Skeletal muscle cell (primary cell): ENCODE results near the gene ITGA7.
A peak's percentile ranks its signal among the peaks of the same experiment; 100 is the strongest.

Experiments
- DNase-seq: peaks from one replicate; pipeline ENCODE4 v3.0.0-alpha.2; 2010; ENCODE audit warnings: low read depth
- H3K4me3 ChIP-seq: 2 replicates; pipeline ENCODE4 v1.5.1; 2011; ENCODE audit warnings: low read depth, mild to moderate bottlenecking, control low read depth, low read length, moderate library complexity

The ITGA7 gene

DNA sequence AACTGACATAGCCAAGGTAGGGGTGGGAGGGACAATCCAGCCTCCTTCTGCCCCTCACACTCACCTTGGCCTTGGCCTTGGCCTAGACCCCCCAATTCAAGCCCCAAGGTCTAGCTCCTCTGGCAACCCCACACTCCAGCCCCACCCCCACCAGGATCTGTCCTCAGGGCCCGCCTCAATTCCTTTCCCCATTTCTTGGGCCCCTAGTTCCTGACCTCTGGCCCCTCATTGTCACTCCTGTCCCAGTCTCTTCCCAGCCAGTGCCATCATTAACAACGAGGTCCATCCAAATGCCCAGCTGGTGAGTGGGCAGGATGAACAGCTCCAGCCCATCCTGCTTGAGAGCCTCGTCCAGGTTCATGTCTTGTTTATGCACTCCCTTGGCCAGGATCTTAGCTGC is 28.4 kb upstream of the ITGA7 start:
- DNase-seq: no peak
- no peak overlapping the region for H3K4me3 ChIP-seq

DNA sequence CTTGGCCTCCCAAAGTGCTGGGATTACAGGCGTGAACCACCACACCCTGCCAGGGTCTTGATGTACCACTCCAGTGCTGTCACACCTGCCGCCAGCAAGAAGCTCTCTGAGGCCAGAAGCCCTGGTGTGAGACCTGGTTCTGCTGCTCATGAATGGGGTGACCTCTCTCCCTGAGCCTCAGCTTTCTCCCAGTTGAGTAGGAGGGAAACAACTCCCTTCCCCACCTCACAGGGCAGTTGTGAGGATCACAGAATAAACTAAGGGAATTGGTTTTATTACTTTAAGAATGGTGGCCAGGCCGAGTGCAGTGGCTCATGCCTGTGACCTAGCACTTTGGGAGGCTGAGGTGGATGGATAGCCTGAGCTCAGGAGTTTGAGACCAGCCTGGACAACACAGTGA is 26.9 kb upstream of the ITGA7 start:
- no peak overlapping the region for H3K4me3 ChIP-seq
- DNase-seq: no peak

DNA sequence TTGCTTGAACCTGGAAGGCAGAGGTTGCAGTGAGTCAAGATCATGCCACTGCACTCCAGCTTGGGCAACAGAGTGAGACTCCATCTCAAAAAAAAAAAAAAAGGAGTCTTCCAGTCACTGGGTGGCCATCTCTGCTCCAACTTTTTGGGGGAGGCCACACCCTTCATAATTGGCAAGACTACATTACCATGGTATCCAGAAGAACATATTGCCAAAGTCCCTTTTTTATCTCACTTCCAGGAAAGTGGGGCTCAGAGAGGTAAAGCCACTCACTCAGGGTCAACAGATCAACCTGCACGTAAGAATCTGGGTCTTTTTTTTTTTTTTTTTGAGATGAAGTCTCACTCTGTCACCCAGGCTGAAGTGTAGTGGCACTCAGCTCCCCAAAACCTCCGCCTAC is 26.2 kb upstream of the ITGA7 start:
- H3K4me3 ChIP-seq: no peak overlapping the region
- no peak for DNase-seq

DNA sequence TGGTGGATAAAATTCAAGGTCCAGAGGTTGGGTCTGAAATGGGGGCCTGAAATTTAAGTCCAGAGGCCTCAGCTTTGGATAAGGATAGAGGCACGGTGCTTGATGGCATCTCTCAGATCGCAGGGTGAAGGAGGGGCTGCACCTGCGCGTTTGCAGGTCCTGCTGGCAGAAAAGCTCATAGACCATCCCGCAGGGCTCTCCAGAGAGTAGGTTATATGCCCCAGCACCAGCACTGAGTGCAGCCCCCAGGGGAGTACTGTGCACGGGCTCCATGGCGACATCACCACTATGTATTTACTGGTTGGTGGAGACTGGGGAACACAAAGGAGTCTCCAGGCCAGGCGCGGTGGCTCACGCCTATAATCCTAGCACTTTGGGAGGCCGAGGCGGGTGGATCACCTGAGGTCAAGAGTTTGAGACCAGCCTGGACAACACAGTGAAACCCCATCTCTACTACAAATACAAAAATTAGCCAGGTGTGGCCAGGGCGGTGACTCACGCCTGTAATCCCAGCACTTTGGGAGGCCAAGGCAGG is 25.4 kb upstream of the ITGA7 start:
- no peak for DNase-seq
- no peak overlapping the region for H3K4me3 ChIP-seq

DNA sequence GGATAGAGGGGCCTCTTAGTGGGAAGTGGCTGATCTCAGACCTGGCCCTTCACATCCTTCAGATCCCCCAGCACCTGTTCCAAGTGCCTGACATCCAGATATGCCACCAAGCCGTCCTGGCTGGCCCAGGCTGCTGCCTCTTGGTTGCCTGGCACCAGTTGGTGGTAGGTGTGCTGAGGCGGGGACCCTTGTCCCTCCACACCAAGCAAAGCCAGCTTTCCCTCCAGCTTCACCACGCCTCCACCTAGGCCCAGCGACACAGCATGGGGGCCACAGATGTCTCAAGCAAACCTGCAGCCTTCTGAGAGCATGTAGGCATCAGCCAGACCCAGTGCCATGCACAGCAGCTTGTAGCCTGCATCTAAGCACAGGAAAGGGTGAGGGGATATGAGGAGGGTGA is 24.6 kb upstream of the ITGA7 start:
- H3K4me3 ChIP-seq: no peak overlapping the region
- no peak for DNase-seq

DNA sequence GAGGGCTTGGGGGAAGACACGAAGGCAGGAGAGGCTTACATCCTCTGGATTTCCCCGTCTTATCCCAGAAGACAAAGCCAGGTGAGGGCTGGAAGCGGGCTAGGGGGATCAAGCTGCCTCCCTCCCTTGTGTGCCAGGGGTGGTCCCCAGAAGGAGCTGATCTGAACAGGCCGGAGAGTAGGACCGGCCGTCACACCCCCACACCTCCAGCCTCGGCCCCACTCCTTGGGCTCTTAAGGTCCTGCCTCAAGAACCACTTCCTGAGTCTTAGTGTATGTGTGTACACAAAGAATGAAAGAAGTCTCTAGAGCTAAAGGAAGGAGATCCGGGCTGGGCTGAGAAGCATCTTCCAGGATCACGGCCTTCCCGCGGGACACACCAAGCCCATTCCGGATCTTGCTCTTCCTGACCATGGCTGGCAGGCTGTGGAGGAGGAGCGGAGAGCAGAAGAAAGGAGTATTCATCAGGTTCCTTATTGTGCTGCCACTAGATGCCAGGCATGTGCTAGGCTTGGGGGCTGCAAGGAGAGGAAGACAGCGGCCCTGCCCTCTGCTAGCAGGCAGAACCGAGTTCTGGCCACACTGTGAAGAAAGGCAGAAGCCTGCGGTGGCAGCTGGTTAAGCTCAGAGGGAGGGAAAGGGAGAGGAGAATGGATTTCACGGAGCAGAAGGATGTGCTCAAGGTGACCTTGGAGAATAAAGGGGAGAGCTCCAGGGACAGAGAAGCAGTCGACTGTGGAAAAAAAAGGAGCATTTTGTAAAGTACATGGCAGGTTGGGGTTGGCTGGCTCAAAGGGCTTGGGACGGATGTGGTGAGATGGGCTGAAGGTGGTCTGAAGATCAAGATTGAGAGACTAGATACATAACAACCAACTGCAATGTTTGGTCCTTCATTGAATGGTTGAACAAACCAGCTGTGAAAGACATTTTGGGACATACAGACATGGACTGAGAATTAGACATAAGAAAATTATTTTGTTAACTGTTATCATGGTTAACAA is 22.4 kb upstream of the ITGA7 start:
- peak overlapping the region; percentile 90 for H3K4me3 ChIP-seq
- no peak for DNase-seq

DNA sequence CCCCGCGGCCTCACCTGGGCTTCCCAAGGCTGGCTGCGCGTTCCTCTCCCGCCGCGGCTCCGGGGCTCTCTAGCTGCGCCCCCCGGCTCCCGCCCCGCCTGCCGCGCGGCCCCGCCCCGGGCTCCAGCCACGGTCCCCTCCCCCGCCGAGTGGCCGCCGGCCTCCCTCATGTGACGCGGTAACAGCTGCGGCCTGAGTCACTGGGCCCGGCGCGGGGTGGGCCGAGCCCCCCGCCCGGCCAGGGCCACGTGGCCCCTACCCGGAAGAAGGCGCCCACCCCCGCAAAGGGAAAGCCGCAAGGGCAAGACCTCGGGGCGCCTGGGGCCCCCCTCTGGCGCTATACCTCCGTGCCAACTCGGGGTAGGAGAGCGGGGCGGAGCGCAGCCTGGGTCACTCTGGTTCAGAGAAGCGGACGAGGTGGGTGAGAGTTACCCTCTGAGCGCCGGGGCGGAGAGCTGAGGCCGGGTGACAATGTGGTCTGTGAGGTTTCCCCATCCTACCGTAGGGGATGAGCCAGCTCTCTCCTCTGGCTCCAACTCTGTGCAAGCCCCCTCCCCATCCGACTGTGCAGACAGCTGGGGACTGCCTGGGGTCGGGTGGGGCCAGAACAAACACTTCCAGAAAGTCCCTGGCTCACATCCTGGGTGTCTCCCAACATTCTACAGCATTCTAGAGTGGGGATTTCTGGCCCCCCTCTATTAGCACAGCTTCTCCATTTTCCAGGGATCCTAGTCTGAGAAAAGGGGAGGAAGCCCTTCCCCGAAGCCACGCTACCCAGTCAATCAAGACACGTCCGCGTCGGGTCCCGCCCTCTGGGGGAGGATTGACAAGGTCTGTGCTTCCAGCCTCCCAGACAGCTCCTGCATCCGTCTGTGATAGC is 21.5 kb upstream of the ITGA7 start, which contains the start of gene CD63:
TSS of gene CD63 (minus strand) at position 71 of the 880 bp plus-strand sequence. CDS start 668 bp downstream, outside the sequence.
- peak within 1 kb of the TSS; percentile 90 for H3K4me3 ChIP-seq
- peak; percentile 88 for DNase-seq

DNA sequence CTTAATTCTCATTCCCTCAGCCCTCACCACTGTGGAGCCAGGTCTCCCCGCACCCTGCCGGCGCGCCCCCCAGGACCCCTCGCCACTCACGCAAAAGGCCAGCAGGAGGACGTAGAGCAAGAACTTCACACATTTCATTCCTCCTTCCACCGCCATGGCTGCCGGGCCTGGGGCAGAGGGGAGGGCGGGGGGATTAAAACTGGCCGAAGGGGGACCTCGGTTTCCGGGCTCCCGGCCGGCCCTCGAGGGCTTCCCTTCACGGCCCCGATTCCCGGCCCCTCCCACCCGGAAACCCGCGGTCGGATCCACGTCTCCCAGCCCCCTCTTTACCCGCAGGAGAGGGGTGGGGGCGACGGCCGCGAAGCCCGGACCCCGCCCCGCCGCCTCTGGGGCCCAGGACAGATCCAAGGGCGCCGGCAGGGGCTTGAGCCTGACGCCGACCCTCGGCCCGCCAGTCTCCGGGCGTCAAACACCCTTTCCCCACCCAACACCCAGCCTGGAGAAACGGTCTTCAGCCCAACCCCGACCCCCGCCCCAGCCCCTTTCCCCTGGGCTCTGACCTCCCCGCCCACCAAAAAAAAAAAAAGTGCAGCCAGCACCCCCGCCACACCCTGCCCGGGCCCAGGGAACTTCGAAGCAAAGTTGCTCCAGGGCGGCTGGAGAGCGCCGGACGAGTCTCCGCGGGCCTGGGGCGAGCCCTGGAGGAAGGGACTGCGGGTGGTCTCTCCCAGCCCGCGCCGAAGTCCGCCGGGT is 20.7 kb upstream of the ITGA7 start:
- H3K4me3 ChIP-seq: peak overlapping the region; percentile 90
- no peak for DNase-seq

DNA sequence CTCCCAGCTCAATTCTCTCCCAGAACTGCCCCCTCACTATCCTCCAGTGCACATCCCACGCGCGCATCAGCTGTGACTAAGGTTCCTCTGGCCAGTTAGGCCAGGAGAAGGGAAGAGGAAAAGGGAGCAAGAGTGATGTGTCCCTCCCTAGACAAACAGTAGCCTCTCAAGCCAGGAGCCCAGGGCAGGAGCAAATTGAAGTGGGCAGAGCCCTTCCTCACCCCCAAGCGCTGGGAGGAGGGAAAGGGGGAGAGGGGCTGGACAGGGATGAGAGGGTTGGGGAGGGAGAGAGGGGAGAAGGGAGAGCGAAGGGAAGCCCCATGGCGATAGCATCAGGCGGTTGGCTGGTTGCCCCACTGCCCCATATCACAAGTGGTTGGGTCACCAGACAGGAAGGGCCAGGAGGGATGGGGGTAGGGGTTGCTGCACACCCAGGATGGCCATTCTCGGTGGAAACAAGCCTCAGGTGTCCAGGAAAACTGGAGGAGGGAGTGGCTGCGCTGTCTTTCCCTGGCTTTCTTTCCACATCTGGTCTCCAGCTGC is 20.0 kb upstream of the ITGA7 start:
- no peak for DNase-seq
- H3K4me3 ChIP-seq: peak overlapping the region; percentile 90

DNA sequence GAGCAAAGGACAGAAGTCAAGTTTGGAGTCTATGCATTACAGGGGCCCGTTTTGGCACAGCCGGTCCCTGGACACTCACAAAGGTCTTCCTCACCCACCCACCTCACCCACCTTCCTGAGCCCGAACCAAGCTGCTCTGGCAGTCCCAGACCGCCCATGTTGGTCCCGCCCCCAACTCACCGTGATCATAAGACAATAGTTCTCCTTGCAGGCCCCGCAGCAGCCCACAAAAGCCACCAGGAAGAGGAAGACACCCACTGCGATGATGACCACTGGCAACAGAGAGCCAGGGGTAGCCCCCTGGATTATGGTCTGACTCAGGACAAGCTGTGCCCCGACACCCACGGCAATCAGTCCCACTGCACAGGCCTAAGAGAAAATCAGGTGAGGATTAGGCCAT is 19.3 kb upstream of the ITGA7 start:
- H3K4me3 ChIP-seq: peak overlapping the region; percentile 90
- DNase-seq: no peak

DNA sequence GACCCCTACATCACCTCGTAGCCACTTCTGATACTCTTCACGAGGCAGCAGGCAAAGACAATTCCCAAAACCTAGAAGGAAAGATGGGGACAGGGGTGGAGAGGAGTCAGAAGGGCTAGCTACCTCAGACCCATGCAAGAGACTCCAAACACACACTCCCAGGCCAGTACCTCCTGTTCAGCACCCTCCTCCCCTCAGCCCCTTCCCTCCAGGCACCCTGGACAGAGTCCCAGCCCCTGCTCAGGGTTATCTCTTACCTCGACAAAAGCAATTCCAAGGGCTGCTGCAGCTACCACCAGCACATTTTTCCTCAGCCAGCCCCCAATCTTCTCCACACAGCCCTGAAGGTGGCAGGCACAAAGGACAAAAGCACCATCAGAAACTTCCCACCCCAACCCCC is 17.9 kb upstream of the ITGA7 start:
- no peak for DNase-seq
- no peak overlapping the region for H3K4me3 ChIP-seq

DNA sequence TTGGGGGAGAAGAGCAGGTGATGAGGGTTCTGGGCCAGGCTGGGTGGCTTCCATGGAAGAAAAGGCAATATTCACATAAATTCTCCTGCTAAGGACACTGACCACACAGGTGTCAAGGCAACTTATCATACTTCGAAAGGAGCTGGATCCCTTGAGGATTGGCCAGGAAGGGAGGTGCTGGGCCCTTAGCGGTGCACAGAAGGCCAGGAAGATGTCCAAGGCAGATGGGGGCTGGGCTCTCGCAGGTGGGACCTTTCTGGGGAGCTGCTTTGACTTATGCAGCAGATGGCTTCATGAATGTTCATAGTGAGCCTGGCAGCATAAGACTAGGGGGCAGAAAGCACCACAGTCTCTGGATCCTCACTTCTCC is 17.2 kb upstream of the ITGA7 start:
- no peak for DNase-seq
- H3K4me3 ChIP-seq: no peak overlapping the region

DNA sequence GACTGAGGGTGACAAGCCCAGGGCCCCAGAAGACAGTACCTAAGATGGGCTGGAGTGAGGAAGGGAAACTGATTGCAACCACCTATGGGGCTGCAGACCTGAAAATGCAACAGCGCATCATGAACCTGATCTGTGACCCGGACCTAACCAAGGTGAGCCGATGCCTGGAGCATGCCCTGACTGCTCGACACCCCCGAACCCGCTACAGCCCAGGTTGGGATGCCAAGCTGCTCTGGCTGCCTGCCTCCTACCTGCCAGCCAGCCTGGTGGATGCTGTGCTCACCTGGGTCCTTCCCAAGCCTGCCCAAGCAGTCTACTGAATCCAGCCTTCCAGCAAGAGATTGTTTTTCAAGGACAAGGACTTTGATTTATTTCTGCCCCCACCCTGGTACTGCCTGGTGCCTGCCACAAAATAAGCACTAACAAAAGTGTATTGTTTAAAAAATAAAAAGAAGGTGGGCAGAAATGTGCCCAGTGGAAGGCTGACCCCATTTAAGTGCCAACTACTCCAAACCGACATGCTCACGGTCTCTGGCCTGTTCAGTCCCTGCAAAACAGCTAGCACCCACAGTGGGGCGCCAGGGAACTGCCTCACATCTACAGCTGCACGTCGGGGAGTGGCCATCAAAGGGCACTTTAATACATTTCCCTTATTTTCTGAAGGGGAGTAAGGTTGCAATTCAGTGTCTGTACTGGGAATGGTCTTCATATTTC is 16.7 kb upstream of the ITGA7 start:
- no peak overlapping the region for H3K4me3 ChIP-seq
- DNase-seq: no peak

DNA sequence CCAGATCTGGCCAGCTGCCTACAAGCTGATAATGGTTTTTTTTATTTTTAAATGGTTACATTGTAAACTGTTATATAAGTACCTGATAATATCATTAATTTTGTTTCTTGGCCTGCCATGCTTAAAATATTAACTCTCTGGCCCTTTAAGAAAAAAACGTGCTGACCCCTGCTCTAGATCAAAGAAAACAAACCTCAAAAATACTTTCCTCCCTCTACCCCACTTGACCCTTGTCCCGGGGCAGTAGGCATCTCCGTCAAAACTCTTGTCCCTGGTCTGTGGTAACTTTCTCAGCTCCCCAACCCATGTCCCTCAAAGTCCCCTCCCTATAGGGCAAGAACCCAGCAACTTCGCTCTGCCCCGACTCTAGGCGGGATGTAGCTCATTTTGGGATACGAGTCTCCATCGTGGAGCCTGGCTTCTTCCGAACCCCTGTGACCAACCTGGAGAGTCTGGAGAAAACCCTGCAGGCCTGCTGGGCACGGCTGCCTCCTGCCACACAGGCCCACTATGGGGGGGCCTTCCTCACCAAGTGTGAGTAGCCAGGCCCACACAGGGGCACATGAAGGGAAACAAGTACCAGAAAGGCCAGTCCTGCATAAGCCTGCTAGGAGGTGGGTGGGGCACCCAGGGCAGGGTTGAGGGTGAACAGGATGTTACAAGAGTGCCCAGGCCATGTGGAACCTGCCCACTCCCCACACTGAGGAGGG is 16.0 kb upstream of the ITGA7 start:
- no peak for DNase-seq
- no peak overlapping the region for H3K4me3 ChIP-seq

DNA sequence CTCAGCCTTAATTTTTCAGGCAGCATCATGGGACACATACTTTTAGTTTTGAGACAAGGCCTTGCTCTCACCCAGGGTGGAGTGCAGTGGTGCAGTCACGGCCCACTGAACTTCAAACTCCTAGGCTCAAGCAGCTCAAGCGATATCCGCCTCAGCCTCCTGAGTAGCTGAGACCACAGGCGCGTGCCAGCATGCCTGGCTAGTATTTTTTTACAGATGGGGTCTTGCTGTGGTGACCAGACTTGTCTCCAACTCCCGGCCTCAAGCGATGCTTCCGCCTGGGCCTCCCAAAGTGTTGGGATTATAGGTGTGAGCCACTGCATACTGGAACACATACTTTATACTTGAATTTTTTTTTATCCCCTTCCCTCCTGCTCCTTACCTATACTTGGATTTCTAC is 15.2 kb upstream of the ITGA7 start:
- no peak for DNase-seq
- no peak overlapping the region for H3K4me3 ChIP-seq

DNA sequence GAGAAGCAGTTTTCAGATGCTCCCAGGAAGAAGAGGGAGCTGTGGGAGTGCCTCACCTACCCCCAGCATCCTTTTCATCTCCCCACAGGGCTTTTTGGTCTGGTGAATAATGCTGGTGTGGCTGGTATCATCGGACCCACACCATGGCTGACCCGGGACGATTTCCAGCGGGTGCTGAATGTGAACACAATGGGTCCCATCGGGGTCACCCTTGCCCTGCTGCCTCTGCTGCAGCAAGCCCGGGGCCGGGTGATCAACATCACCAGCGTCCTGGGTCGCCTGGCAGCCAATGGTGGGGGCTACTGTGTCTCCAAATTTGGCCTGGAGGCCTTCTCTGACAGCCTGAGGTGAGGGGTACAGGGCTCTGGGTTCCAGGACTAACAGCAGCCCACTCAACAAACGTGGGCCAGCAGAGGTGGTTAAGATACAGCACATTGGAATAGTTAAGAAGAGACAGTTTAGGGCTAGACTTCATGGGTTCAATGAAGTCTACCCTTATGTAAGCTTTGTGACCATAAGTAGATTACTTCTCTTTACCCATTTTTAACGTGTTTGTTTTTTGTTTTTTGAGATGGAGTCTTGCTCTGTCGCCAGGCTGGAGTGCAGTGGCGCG is 14.0 kb upstream of the ITGA7 start:
- DNase-seq: no peak
- H3K4me3 ChIP-seq: no peak overlapping the region

DNA sequence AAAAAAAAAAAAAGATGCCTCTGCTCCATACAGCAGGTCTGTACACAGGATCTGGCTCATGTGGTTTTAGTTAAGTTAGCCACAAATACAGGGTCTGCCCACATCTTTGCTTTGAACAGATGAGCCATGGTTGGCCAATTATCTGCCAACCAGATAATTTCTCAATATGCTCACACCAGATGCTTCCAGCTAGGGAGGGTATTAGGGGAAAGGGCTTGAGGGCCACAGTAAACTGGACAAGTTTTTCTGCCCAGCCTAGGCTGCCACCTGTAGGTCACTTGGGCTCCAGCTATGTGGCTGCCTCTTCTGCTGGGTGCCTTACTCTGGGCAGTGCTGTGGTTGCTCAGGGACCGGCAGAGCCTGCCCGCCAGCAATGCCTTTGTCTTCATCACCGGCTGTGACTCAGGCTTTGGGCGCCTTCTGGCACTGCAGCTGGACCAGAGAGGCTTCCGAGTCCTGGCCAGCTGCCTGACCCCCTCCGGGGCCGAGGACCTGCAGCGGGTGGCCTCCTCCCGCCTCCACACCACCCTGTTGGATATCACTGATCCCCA is 13.3 kb upstream of the ITGA7 start:
- peak; percentile 76 for DNase-seq
- H3K4me3 ChIP-seq: no peak overlapping the region
